ENCODE data around the gene ADD2.
"Not testable (repeated sequence)": the region's sequence is repeated elsewhere in the genome, so short reads cannot be mapped to it uniquely, and the experiment has no call there.

ADD2 gene

GRCh38 chr2:70752396-70752795, 15.6 kb downstream of the ADD2 start:
- no peak for DNase-seq

GRCh38 chr2:70751881-70752280, 16.1 kb downstream of the ADD2 start:
- DNase-seq = no peak

GRCh38 chr2:70750320-70750719, 17.7 kb downstream of the ADD2 start:
- no peak for DNase-seq

GRCh38 chr2:70748002-70748784, 19.8 kb downstream of the ADD2 start:
- no peak for DNase-seq

GRCh38 chr2:70747284-70747683, 20.7 kb downstream of the ADD2 start:
- DNase-seq = no peak

- peak in 1 of 58 donors; percentile 19 for DNase-seq
These were observed 21.7 kb downstream of the ADD2 start for GRCh38 chr2:70746094-70746974.

GRCh38 chr2:70745276-70745825, 22.6 kb downstream of the ADD2 start:
- no peak for DNase-seq

GRCh38 chr2:70744397-70744796, 23.6 kb downstream of the ADD2 start:
- DNase-seq = no peak

- no peak for DNase-seq
These were observed 24.3 kb downstream of the ADD2 start for GRCh38 chr2:70743677-70744076.

GRCh38 chr2:70743068-70743467, 24.9 kb downstream of the ADD2 start:
- no peak for DNase-seq

- DNase-seq = not testable (repeated sequence)
These were observed 28.5 kb downstream of the ADD2 start for GRCh38 chr2:70739492-70739891.

GRCh38 chr2:70738159-70738558, 29.8 kb downstream of the ADD2 start:
- DNase-seq = no peak

- DNase-seq = no peak
These were observed 32.9 kb downstream of the ADD2 start for GRCh38 chr2:70735071-70735470.

GRCh38 chr2:70733646-70734180, 34.3 kb downstream of the ADD2 start:
- DNase-seq = peak in 9 of 58 donors; percentile 4 to 54 (median 24)

- no peak for DNase-seq
These were observed 35.0 kb downstream of the ADD2 start for GRCh38 chr2:70732766-70733645.

GRCh38 chr2:70730730-70731129, 37.3 kb downstream of the ADD2 start:
- DNase-seq = no peak

- DNase-seq = no peak
These were observed 38.4 kb downstream of the ADD2 start for GRCh38 chr2:70729647-70730046.

- no peak for DNase-seq
These were observed 39.9 kb downstream of the ADD2 start for GRCh38 chr2:70728128-70728527.

GRCh38 chr2:70726947-70727725, 40.9 kb downstream of the ADD2 start:
- no peak for DNase-seq

- no peak for DNase-seq
These were observed 42.5 kb downstream of the ADD2 start for GRCh38 chr2:70725505-70725904.
